ENCODE measurements around the gene AVEN.

AVEN gene

DNA sequence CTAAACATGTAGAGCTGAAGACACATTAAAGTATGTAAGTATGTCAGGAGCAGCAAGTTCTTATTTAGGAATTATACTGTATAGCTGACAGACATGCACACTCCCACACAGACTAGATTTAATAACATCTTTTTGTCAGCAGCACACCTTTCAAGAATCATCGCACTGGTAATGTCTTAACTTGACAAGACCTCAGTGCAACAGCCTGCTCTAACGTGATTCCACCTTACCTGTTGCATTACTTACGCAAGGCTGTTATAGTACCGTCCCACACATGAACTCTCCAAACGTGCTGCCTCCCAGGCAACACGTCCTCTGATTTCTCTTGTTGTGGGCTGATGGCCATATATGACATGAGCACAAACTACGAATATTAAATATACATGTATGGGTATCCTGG is 58.8 kb downstream of the AVEN start:
- DNase-seq: no peak

DNA sequence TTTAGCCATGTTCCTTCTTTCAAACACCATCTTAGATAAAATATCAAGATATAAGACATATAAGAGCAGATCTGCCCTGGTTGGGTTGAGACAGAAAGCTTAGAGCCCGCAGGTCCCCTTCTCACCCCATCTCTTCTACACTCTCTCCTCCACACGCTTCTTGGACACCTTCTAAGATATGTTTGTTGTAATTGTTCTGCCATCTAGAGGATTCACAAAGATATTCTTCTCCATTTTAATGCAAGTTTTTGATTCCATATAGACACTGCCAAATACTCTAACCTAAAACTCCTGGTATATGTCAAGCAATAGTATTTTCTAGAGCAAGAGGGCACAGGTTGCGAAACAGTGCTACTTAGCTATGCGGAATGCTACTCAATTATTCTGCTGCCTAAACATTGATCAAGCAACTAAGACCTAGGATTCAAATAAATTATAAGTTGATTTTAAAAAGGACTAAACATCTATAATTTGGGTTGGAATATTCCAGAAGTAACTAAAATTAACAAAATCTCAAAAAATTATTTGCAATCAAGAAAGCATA is 63.9 kb downstream of the AVEN start:
- DNase-seq: peak in 1 of 2 experiments; percentile 4

DNA sequence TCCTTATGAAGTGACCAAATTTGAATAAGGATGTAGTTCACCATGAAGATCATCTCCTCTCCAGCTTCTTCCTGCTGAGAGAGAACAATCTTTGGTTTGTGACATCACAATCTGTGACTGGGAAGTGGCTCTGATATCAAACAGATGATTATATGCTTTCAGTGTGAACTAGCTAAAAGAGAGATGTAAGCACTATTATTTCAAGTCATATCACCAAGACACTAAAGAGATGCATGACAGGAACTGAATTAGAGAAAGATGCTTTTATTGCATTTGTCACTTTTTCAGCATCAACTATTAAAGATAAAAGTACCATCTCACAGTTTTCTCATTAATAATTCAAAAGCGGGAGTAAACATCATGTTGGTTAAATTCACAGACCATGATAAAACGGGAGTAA is 67.2 kb downstream of the AVEN start:
- no peak for DNase-seq

DNA sequence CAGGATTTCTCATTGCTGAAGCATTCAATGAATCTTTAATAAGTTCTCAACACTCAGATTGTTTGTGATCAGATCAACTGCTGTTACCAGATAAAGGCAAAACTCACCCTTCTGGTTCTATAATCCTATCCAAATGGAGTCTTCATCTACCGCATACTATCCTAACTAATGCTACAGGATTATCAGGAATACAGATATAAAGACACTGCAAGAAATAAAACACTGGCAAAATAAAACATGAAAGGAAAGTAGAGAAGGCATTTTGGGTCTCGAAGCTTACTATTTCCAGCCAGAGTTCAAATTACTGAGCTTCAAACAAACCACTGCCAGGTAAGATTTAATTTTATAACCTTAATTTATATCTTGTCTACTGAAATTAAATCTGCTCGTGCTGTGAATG is 70.2 kb downstream of the AVEN start:
- DNase-seq: no peak

DNA sequence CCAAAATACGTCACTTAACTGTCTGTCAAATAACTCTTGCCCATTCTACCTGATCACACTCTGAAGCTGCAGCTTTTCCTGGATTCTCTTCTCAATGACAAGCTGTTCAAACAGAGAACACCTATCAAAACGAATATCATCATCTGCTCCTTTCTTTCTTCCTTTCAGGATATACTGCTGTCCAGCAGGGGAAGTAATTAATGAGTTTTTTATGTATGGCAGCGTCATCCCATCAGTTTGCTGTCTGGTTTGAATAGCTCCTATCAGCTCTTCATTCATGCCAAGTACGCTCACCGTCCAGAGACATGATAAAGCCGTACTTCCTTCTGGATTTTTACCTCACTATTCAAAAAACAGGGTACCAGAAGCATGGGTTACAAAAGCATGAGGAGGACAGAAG is 70.8 kb downstream of the AVEN start, which contains the start of gene CHRM5:
Gene CHRM5, plus strand, starts transcription at position 274 of the 400 bp plus-strand sequence. CDS start 94,221 bp downstream, outside the sequence.
- DNase-seq: no peak

DNA sequence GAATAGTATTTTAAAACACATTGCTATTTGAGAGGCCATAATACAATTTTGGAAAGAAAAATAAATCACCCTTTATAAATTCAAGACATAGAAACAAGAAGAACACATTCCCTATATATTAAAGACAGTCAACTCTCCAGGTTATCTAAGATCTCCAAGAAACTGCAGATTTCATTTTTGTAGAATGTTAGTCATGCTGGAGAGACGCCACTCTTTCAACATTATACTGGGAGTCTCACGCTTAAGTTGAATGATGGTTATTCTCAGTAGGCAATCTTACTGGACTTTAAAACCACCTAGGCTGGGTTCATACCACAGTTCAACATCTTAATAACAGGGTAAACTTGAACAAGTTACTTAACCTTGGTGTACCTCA is 74.4 kb downstream of the AVEN start:
- DNase-seq: no peak

DNA sequence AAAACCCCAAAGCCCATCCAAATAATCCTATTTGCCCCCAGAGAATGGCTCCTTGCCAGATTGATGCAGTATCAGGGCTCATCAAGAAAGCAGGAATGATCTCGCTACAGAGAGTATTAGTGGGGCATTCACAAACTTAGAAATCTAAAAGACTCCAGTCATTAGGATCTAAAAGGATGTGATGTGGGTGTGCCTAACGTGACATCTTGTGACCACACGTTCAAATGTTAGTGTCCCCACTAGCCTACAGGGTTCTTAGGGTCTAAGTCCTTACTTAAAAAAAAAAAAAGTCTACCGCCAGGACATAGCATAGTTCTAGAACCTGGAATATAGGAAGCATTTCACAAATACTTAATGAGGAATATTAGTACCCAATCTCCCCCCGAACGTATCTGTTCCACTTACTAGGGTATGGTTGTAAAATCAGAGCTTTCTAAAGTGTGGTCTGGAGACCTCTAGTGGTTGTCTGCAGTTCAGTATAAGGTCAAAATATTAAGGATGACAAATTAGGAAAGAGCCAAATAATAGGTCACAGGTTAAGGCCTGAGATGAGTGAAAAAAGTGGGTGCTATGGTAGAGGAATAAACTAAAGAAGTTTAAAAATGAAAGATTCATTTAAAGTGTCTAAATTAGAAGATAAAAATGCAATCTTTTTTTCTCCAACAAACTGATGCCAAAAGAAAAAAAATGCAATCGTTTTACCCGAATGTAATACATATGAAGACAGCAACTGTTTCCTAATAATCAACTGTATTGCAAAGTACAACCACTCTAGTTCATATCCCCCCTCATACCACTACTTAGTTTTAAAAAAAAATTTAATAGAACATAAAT is 75.0 kb downstream of the AVEN start:
- peak; percentile 30 to 44 for DNase-seq

DNA sequence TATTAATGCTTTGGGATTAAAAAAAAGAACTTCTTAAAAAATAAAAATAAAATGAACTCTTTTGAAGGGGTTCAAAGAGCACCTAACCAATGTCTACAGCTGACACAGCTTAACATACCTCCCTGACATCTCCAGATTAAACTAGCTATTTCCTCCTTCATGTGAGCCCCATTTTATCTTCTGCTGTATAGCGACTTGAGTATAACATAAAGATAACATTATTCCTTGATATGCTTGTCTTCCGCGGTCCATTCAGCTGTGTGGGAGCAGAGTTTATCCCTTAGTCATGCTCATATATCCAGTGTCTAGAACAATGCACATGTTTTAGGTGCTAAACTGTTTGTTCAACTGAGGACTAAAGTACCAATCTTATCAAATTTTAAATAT is 78.5 kb downstream of the AVEN start:
- no peak for DNase-seq

DNA sequence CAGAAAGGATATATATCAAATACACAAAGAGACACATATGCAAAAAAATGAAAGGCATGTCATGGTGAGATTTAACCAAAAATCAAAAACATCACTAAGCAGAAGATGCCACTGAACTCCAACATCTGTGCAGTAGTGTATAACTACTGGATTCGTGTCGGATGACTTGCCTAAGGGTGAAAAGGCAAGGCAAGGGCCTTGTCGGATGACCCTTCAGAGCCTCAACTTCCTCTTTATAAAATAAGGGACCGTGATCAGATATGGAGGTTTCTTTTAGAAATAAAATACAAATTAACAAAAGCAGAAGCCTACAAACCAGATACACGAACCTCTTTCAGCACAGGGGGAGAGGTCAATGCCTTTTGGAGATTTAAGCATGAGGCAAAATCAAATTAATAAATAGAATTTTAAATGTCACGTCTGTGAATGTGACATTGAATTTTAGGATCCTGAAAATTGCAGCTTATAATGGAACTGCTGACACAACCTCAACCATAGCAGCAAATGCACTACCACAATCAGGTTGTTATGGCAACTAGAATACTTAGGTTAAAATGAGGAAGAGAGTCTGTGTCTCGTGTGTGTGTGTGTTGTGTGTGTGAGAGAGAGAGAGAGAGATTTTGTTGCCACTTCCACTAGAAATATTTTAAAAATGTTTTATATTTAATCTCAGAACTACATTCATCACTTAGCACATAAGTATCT is 79.0 kb downstream of the AVEN start:
- DNase-seq: peak; percentile 12 to 24

DNA sequence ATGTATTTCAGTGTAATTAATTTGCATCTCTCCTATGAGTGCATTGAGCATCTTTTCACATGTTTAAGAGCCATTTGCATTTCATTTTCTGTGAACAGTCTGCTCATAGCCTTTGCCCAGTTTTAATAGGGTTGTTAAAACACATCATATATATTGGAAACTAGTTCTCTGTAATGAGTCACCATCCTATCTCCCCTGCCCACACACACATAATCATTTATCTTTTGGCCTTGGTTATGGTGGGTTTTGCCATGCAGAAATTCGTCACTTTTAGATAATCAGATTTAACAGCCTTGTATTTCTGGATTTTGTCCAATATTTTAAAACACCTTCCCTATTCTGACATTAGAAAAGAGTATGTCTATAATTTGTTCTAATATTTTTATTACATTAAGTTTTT is 82.6 kb downstream of the AVEN start:
- no peak for DNase-seq

DNA sequence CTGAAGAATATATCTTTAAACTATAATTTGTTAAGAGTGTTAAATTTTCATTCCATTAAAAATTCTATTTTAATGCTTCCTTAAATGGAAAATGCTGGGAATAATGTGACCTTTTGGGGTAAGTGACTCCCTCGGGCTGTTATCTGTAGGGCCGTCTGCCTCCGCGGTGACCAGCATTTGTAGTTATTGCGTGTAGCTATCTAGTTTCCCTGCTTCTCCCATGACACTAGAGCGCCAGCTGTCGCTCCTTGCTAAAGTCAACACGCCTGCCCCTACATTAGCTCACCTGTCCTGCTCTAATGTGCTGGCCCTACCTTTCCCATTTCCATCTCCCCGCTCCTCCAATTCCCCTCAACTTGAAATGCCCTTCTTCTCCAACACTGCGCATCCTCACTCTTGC is 83.1 kb downstream of the AVEN start:
- no peak for DNase-seq

DNA sequence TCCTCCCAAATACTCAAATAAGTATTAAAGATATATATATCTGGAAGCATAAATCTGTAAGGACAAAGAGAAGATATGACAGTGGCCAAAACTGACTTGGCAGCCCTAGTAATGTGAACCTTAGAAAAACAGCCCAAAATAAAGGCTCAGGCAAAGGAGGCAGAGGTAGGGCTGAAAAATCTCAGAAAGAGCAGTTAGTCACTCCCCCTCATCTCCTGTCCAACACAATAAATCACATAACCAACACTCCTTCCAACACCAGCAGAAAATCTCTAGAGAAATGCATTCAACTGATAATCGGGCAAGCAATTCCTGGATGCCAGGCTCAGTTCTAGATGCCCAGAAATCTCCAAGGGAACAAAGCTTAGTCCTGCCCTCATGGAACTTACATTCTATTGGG is 92.9 kb downstream of the AVEN start:
- no peak for DNase-seq

DNA sequence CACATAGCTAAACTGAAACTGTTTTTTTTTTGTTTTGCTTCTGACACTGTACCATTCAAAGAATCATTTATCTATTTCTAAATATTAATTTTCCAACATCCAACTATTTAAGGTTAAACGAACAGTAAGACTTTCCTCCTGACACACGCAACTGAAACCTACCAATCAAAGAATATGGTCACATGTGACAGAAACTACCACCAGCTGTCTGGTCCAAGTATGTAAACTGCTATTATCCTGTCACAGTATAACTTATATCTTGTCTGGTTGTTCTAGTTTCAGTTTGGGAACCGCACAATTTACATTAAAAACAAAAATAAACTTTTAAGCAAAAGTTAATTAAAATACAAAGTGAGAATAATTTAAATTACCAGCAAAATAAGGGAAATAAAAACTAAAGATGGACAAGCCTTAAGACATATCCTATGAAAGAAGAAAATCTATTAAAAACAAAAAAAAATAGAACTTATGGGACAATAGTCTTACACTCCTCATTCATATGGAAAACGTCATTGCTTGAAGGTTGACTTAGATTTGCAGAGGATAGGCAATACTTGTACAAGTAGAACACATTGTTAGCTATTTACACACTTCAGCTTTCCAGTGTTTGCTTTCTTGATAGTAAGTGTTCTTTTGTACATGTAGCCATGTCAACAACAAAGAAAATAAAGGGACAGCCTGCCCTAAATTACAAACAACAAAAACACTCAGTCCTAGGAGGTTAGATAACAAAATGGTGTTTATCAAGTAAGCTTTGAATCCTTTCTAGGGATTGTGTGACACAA is 97.5 kb downstream of the AVEN start:
- no peak for DNase-seq

DNA sequence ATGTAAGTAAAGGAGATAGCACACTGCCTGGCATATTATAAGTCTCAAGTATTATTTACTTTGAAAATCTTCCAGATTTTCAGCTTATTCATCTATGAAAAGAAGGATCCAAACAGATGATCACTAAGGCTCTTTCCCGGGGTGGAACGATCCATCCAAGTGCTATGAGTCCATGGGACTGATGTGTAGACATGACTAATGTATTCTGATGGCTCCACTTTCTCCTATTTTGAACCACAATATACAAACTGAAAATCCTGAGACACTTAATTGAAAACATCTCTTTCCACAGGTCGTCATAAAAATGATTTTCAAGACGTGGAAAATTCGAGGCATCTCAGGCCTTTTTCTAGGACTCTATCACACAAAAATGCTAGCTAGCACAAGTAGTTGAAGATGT is 104.1 kb downstream of the AVEN start:
- no peak for DNase-seq

DNA sequence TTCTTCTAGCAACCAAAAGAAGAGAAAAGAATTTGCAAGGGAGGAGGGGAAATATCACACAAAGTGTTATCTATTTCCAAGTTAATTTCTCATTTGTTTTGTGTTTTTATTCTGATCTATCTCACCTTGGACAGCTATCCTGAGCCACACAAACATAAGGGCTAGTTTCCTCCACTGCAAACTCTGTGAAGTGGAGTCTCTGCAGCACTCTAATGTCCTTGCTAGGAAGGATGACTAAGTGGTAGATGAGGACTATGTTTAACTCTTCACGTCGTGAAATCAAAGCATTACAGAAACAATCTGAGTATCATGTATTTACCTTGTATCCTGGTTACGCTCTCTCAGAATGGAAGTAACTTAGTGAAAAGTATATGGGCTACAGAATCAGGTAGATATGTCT is 104.6 kb downstream of the AVEN start:
- no peak for DNase-seq

DNA sequence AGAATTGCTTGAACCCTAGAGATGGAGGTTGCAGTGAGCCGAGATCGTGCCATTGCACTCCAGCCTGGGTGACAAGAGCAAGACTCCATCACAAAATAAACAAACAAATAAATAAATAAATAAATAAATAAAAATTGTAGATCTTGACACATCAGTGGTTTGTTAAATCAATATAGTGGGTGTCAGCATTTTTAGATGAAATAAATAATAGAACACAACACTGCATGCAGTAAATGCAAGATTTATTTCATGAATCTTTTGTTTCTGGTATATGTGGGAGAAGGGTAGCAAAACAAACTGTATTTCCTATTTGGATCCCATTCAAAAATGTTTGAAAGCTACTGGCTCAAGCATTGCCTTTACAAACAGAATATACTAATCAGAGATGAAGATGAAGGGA is 106.3 kb downstream of the AVEN start:
- DNase-seq: no peak

DNA sequence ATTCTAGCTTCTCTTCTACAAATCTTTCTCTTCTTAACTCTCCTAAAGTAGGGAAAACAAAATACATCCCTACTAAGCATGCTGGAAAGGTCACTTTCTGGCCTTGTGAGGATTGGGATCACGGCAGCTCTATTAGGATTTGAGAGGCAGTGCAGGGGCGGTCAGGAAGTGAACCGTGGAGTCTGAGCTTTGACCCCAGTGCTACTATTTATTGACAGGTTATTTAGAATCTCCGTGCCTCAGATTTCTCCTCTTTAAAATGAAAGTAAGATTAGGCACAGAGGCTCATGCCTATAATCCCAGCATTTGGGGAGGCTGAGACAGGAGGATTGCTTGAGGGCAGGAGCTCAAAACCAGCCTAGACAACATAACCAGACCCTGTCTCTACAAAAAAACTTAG is 112.7 kb downstream of the AVEN start:
- no peak for DNase-seq

DNA sequence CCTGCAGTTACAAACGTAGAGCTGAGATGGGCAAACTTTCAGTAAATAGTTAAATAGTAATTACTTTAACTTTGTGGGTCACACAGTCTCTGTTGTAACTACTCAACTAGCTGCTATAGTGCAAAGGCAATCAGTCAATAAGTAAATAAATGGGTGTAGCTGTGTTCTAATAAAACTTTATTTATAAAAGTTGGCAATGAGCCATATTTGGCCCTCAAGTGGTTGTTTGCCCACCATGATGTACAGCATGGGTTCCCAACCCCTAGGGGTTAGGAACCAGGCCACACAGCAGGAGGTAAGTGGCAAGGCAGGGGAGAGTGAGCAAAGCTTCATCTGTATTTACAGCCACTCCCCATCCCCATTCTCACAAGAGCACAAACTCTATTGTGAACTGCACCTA is 115.6 kb downstream of the AVEN start:
- DNase-seq: no peak

DNA sequence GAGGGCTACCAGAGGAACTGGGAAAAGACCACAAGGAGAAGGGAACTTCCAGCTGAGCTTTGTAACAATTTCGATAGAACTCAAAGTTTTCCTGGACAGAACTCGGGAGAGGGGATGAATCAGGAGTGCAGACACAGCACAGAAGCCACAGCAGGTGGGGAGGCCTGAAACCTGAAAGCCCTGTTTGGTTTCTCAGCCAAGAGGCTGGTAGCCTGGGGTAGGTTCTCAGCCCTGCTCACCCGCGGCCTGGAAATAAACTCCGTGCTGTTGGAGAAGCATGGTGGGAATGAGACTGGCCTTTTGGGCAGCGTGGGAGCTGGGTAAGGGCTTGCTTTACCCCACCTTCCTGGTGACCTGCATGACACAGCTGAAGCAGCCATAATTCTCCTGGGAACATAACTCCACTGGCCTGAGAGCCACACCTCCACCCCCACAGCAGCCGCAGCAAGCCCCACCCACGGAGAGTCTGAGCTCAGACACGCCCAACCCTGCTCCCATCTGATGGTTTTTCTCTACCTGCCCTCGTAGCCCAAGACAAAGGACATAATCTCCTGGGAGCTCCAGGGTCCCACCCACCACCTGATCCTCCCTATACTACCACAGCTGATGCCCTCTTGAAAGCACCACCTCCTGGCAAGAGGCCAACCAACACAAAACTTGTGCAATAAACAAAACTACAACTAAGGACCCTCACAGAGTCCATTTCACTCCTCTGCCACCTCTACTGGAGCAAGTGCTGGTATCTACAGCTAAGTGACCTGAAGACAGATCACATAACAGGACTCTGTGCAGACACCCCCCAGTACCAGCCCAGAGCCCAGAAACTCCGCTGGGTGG is 123.2 kb downstream of the AVEN start:
- no peak for DNase-seq

DNA sequence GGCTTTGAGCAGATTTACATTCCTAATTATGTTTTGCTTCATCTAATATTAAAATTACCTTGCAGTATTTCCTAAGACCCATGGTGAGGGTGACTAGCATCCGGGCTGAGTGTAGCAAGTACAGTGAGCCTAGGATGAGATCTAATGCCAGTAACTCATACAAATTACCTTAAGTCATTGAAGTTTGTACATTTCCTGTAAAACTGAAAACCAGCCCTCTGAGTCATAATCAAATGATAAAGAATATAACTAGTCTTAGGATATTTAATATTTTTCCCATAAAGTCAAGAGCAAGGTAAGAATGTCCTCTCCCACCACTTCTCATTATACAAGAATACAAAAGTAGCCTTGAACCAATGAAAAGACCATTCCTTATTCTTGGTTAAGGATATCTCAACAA is 125.5 kb downstream of the AVEN start:
- no peak for DNase-seq

DNA sequence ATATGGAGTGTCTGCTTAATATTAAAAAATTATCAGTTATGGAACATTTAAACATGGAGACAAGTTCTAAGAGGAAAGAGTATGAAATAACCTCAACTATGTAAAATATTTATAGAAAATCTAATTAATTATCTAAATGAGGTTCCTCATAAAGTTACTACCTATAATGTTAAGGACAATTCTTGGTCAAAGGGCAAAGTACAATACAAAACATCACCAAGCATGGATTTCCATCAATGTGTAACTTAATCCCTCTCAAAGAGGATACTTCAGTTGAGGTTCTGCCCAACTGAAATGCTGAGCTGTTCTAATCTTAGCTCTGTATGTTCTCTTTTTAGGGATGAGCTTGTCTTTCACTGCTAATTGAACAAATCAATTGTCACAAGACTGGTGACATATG is 126.7 kb downstream of the AVEN start:
- DNase-seq: no peak

DNA sequence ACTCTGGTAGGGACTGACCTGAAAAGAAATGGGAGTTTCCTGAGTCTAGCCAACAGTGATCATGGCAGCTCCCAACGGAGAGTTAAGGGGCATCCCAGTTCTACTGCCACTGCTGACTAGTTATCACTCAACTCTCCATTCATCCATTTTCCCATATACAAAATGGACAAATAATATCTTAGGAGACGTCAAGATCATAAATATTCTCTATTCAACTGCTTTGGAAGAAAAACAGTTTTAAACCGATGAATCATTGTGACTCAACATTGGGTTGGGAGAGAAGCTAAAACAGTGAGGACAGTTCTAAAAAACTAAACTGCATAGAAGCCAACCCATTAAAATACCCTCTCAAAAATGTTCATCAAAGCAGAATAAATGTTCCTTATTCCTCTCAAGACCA is 128.3 kb downstream of the AVEN start:
- no peak for DNase-seq

DNA sequence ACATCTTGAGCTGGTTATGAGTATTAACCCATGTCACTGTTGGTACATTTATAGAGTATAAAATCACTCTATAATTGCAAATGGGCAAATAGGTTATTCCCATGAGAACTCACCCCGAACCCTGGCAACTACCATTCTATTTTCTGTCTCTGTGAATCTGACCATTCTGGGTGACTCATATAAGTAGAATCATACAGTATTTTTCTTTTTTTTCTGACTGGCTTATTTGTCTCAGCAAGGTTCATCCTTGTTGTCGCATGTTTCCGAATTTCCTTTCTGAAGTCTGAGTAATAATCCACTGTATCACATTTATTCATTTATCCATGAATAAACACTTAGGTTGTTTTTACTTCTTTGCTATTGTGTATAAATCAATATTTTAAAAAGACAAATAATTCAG is 130.6 kb downstream of the AVEN start:
- DNase-seq: no peak
